ENCODE data around the gene PRKCA. TPM values are rescaled to one million over a fixed set of nuclear protein-coding genes. Genes with fewer than 3 reads are reported as not detected.

The PRKCA gene
- total and polyA plus RNA-seq, 10 of the 15 experiments (the other 5 are each of a cell fraction or from before 2014, with no cell fraction given): 0.11 to 14.6 (median 0.72) TPM

DNA sequence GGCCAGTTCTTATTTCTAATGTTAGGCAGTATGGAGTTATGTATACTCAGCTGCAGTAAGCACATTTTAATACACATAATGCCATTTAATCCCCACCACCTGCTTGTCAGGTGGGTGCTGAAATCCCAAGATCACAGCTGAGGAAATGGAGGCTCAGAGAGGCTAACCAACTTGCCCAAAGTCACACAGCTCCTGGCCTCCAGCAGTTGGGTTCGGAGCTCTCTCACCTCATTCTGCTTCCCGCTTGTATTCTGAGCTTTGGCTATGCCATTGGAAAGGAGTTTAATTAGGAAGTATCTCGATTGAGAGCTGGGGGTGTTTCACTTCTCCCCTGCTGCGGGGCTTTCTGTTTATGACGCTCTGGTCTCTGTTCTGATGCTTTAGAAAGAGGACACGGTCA, 459.9 kb downstream of the PRKCA start:
- ATAC-seq: no peak
- 25% methylated on average over 6 of the region's 6 CpGs for WGBS (ENCODE audit: insufficient coverage, insufficient replicate concordance, low lambda C conversion rate, missing lambda C conversion rate)
- POLR2A ChIA-PET: no interaction called here
- Histone ChIP-seq H3K9me3 (replicated peaks; ENCODE audit: control insufficient read depth, insufficient read depth, low read length) (no peaks in the 10 kb centered on the region), H3K4me1 (ENCODE audit: control insufficient read depth, insufficient read depth, low read length) (no peaks in the 10 kb centered on the region), H3K4me3 (no peak overlapping the region), H3K79me2 (ENCODE audit: control insufficient read depth, insufficient read depth, low read length) (no peaks in the 10 kb centered on the region), H3K27ac (ENCODE audit: control insufficient read depth, insufficient read depth) (no peak overlapping the region), H3K27me3 (replicated peaks in 1 of 2; ENCODE audit: control insufficient read depth in 2 of 2, insufficient read depth in 2 of 2, low read length in 1 of 2) (no peaks in the 10 kb centered on the region), H3K4me2 (ENCODE audit: control insufficient read depth, insufficient read depth) (no peak overlapping the region), H3K9ac (ENCODE audit: control insufficient read depth, insufficient read depth, low read length) (no peak overlapping the region), H2AFZ (ENCODE audit: control insufficient read depth, low read depth, low read length) (no peak overlapping the region), H3K36me3 (ENCODE audit: control insufficient read depth in 2 of 2, insufficient read depth in 2 of 2, low read length in 1 of 2) (no peaks in the 10 kb centered on the region), H4K20me1 (ENCODE audit: control insufficient read depth, insufficient read depth) (no peaks in the 10 kb centered on the region)
- CTCF ChIA-PET: interaction anchor here (1.3 kb wide), 1 partner anchor 15 kb away, joined by 3 read pairs; no protein-coding TSS in a partner anchor
- DNase-seq (ENCODE audit: low read depth, low spot score): no peak
- RAD21 ChIA-PET (ENCODE audit: unreplicated experiment): no interaction called here
- intact Hi-C loops (cut with micrococcal nuclease; ENCODE audit: unreplicated experiment): no loop called here
- SMC1A ChIA-PET (ENCODE audit: uncharacterized antibody, unreplicated experiment): no interaction called here
- BruUV-seq (replicated peaks): no TSS peak
- no peak for FAIRE-seq
- in situ Hi-C loops (cut with MboI): no loop called here
- no peak for TF ChIP-seq NRF1 (conservative IDR thresholded peaks at IDR 0.05; ENCODE audit: low read depth, low read length)
- TF ChIP-seq, protein P1, sequence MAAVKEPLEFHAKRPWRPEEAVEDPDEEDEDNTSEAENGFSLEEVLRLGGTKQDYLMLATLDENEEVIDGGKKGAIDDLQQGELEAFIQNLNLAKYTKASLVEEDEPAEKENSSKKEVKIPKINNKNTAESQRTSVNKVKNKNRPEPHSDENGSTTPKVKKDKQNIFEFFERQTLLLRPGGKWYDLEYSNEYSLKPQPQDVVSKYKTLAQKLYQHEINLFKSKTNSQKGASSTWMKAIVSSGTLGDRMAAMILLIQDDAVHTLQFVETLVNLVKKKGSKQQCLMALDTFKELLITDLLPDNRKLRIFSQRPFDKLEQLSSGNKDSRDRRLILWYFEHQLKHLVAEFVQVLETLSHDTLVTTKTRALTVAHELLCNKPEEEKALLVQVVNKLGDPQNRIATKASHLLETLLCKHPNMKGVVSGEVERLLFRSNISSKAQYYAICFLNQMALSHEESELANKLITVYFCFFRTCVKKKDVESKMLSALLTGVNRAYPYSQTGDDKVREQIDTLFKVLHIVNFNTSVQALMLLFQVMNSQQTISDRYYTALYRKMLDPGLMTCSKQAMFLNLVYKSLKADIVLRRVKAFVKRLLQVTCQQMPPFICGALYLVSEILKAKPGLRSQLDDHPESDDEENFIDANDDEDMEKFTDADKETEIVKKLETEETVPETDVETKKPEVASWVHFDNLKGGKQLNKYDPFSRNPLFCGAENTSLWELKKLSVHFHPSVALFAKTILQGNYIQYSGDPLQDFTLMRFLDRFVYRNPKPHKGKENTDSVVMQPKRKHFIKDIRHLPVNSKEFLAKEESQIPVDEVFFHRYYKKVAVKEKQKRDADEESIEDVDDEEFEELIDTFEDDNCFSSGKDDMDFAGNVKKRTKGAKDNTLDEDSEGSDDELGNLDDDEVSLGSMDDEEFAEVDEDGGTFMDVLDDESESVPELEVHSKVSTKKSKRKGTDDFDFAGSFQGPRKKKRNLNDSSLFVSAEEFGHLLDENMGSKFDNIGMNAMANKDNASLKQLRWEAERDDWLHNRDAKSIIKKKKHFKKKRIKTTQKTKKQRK (IDR thresholded peaks at IDR 0.05; ENCODE audit: low read depth, low read length): no peak
- TF ChIP-seq ASH2L (IDR thresholded peaks at IDR 0.05; ENCODE audit: borderline replicate concordance, low read depth): no peak
- no peak for TF ChIP-seq ZBED1 (IDR thresholded peaks at IDR 0.05; ENCODE audit: borderline replicate concordance)
- TF ChIP-seq, protein P2, sequence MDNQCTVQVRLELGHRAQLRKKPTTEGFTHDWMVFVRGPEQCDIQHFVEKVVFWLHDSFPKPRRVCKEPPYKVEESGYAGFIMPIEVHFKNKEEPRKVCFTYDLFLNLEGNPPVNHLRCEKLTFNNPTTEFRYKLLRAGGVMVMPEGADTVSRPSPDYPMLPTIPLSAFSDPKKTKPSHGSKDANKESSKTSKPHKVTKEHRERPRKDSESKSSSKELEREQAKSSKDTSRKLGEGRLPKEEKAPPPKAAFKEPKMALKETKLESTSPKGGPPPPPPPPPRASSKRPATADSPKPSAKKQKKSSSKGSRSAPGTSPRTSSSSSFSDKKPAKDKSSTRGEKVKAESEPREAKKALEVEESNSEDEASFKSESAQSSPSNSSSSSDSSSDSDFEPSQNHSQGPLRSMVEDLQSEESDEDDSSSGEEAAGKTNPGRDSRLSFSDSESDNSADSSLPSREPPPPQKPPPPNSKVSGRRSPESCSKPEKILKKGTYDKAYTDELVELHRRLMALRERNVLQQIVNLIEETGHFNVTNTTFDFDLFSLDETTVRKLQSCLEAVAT (IDR thresholded peaks at IDR 0.05): no peak
- TF ChIP-seq, protein P3, sequence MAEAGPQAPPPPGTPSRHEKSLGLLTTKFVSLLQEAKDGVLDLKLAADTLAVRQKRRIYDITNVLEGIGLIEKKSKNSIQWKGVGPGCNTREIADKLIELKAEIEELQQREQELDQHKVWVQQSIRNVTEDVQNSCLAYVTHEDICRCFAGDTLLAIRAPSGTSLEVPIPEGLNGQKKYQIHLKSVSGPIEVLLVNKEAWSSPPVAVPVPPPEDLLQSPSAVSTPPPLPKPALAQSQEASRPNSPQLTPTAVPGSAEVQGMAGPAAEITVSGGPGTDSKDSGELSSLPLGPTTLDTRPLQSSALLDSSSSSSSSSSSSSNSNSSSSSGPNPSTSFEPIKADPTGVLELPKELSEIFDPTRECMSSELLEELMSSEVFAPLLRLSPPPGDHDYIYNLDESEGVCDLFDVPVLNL (IDR thresholded peaks at IDR 0.05; ENCODE audit: low read depth, low read length): no peak
- TF ChIP-seq RAD21 (IDR thresholded peaks at IDR 0.05; ENCODE audit: insufficient read depth, low read depth, low read length): no peak
- TF ChIP-seq, protein P4, sequence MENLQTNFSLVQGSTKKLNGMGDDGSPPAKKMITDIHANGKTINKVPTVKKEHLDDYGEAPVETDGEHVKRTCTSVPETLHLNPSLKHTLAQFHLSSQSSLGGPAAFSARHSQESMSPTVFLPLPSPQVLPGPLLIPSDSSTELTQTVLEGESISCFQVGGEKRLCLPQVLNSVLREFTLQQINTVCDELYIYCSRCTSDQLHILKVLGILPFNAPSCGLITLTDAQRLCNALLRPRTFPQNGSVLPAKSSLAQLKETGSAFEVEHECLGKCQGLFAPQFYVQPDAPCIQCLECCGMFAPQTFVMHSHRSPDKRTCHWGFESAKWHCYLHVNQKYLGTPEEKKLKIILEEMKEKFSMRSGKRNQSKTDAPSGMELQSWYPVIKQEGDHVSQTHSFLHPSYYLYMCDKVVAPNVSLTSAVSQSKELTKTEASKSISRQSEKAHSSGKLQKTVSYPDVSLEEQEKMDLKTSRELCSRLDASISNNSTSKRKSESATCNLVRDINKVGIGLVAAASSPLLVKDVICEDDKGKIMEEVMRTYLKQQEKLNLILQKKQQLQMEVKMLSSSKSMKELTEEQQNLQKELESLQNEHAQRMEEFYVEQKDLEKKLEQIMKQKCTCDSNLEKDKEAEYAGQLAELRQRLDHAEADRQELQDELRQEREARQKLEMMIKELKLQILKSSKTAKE (IDR thresholded peaks at IDR 0.05; ENCODE audit: low read depth, poor library complexity, severe bottlenecking): no peak
- no peak for TF ChIP-seq SUZ12 (IDR thresholded peaks at IDR 0.05; ENCODE audit: unreplicated experiment)
- no peak for TF ChIP-seq IRF4 (IDR thresholded peaks at IDR 0.05; ENCODE audit: low read depth, low read length)
- TF ChIP-seq YBX1 (IDR thresholded peaks at IDR 0.05): no peak
- TF ChIP-seq SIX5 (IDR thresholded peaks at IDR 0.05; ENCODE audit: low read depth, low read length, severe bottlenecking): no peak
- TF ChIP-seq ZNF217 (IDR thresholded peaks at IDR 0.05): no peak
- TF ChIP-seq BACH1 (IDR thresholded peaks at IDR 0.05; ENCODE audit: borderline replicate concordance): no peak
- TF ChIP-seq RUNX3 (IDR thresholded peaks at IDR 0.05; ENCODE audit: low read length): no peak
- TF ChIP-seq KDM1A (IDR thresholded peaks at IDR 0.05; ENCODE audit: borderline replicate concordance): no peak

Measured in GM12878 (cell line).